ENCODE data around the gene PTPRK. TPM values are rescaled to one million over a fixed set of nuclear protein-coding genes. Genes with fewer than 3 reads are reported as not detected.

The PTPRK gene
- total and polyA plus RNA-seq, 2 donors (not counting 1 experiment from before 2014, with no cell fraction given), result 16.2 to 18.7 TPM

DNA sequence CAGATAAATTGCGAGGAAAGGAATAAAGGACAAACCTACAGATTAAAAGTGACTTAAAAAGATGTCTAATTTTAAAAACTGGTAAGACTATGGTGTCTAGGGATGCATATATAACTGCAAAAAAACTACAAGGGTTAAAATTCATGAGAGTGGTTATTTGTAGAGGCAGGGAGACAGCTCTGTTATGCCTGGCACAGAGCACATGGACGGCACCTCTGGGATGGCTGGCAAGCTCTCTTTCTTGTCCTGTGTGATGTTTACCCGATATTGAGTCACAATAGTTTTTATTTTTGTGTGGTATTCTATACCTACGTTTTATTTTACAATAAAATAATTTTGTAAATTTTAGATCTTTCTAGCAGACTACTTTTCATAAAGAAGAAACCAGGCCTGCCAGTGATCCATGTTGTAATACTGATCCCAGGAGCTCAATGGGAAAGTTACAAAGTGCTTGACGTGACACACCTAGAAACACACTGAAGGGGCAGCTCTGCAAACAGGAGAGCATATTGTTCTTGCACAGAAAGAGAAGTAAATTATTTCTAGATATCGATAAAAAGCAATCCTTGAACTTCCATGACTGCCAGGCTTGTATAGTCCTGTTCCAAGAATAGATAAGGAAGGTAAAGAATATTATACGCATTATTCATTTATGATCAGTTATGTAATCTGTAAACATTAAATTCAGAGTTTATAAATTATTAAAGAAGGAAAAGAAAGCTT lies 290.0 kb downstream of the PTPRK start:
- H2AFZ ChIP-seq (ENCODE audit: insufficient read depth, low read depth, low read length, poor library complexity, severe bottlenecking), result no peak overlapping the region
- H3K4me2 ChIP-seq (replicated peaks; ENCODE audit: low read depth, low read length, poor library complexity, severe bottlenecking), result no peak overlapping the region
- H3K27me3 ChIP-seq (replicated peaks in 1 of 4; ENCODE audit: control extremely low read depth in 1 of 4, control insufficient read depth in 3 of 4, insufficient read depth in 4 of 4, low read length in 3 of 4), result no peaks in the 10 kb centered on the region
- intact Hi-C loops (cut with micrococcal nuclease), result no loop called here
- H3K4me1 Mint-ChIP-seq, result peaks cover 6% of the 10 kb centered on the region
- peaks cover 9 to 11% of the 10 kb centered on the region in 2 experiments for H3K36me3 ChIP-seq (replicated peaks in 1 of 2; ENCODE audit: control extremely low read depth in 1 of 2, control insufficient read depth in 1 of 2, extremely low read depth in 1 of 2, insufficient read depth in 2 of 2, low read length in 1 of 2)
- no peaks in the 10 kb centered on the region for H3K9me3 ChIP-seq (ENCODE audit: control extremely low read depth in 1 of 3, control insufficient read depth in 2 of 3, insufficient read depth in 1 of 3, low read length in 2 of 3)
- H3K4me1 ChIP-seq (ENCODE audit: control insufficient read depth in 2 of 2, insufficient read depth in 2 of 2, low read length in 2 of 2), result no peaks in the 10 kb centered on the region
- POLR2A ChIA-PET, result no interaction called here
- no peaks in the 10 kb centered on the region for H3K9me3 Mint-ChIP-seq (ENCODE audit: insufficient read depth)
- 100% methylated on average over 1 of the region's 7 CpGs for WGBS (ENCODE audit: insufficient coverage)
- TF ChIP-seq EZH2 (IDR thresholded peaks at IDR 0.05; ENCODE audit: borderline replicate concordance, insufficient read depth, low read depth, low read length, poor library complexity, severe bottlenecking), result no peak
- TF ChIP-seq, protein P1, sequence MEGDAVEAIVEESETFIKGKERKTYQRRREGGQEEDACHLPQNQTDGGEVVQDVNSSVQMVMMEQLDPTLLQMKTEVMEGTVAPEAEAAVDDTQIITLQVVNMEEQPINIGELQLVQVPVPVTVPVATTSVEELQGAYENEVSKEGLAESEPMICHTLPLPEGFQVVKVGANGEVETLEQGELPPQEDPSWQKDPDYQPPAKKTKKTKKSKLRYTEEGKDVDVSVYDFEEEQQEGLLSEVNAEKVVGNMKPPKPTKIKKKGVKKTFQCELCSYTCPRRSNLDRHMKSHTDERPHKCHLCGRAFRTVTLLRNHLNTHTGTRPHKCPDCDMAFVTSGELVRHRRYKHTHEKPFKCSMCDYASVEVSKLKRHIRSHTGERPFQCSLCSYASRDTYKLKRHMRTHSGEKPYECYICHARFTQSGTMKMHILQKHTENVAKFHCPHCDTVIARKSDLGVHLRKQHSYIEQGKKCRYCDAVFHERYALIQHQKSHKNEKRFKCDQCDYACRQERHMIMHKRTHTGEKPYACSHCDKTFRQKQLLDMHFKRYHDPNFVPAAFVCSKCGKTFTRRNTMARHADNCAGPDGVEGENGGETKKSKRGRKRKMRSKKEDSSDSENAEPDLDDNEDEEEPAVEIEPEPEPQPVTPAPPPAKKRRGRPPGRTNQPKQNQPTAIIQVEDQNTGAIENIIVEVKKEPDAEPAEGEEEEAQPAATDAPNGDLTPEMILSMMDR (IDR thresholded peaks at IDR 0.05), result no peak
- no peak overlapping the region for H3K9ac ChIP-seq (ENCODE audit: low read length)
- DNase-seq (no peak), ATAC-seq (ENCODE audit: low read depth) (no peak)
- CTCF ChIA-PET, result no interaction called here
- peaks cover 9% of the 10 kb centered on the region for H4K20me1 ChIP-seq (ENCODE audit: control insufficient read depth, insufficient read depth, low read length, poor library complexity, severe bottlenecking)
- H3K27ac Mint-ChIP-seq, result no peak overlapping the region
- H3K27ac ChIP-seq (ENCODE audit: low read length in 2 of 2), result no peak overlapping the region
- H3K27me3 Mint-ChIP-seq, result no peaks in the 10 kb centered on the region
- H3K4me3 ChIP-seq (ENCODE audit: control extremely low read depth in 1 of 5, extremely low read depth in 1 of 5, insufficient read depth in 1 of 5, low read depth in 2 of 5, low read length in 4 of 5), result no peak overlapping the region
- peaks cover 46% of the 10 kb centered on the region for H3K79me2 ChIP-seq (ENCODE audit: control insufficient read depth, insufficient read depth, low read length)
- H3K4me3 Mint-ChIP-seq, result no peak overlapping the region

DNA sequence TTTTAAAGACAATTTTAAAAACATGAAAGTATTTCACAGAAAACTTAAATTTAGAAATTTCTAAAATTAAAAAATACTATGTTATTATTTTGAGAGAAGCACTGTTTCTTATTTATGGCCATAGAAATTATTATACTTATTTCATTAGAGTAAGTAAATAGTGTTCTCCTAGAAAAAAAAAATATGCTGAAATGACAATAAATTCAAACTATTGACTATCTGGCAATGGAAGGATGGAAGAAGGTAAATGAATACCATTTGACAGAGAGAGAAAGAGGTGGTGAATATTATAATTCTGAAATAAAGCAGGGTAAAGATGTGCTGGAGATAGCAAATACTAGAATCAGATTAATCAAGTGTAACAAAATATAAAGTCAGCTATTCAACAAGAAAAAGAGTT lies 294.8 kb downstream of the PTPRK start:
- peaks cover 14% of the 10 kb centered on the region for H4K20me1 ChIP-seq (ENCODE audit: control insufficient read depth, insufficient read depth, low read length, poor library complexity, severe bottlenecking)
- CTCF ChIA-PET, result no interaction called here
- no peaks in the 10 kb centered on the region for H3K4me1 ChIP-seq (ENCODE audit: control insufficient read depth in 2 of 2, insufficient read depth in 2 of 2, low read length in 2 of 2)
- Mint-ChIP-seq H3K4me3 (no peak overlapping the region), H3K4me1 (peaks cover 13% of the 10 kb centered on the region), H3K27me3 (no peaks in the 10 kb centered on the region), H3K9me3 (ENCODE audit: insufficient read depth) (no peaks in the 10 kb centered on the region), H3K27ac (no peak overlapping the region)
- intact Hi-C loops (cut with micrococcal nuclease), result no loop called here
- POLR2A ChIA-PET, result no interaction called here
- no peak overlapping the region for H2AFZ ChIP-seq (ENCODE audit: insufficient read depth, low read depth, low read length, poor library complexity, severe bottlenecking)
- H3K4me3 ChIP-seq (ENCODE audit: control extremely low read depth in 1 of 5, extremely low read depth in 1 of 5, insufficient read depth in 1 of 5, low read depth in 2 of 5, low read length in 4 of 5), result no peak overlapping the region
- no peak overlapping the region for H3K4me2 ChIP-seq (replicated peaks; ENCODE audit: low read depth, low read length, poor library complexity, severe bottlenecking)
- peaks cover 42% of the 10 kb centered on the region for H3K79me2 ChIP-seq (ENCODE audit: control insufficient read depth, insufficient read depth, low read length)
- peaks cover 0 to 10% of the 10 kb centered on the region in 2 experiments for H3K36me3 ChIP-seq (replicated peaks in 1 of 2; ENCODE audit: control extremely low read depth in 1 of 2, control insufficient read depth in 1 of 2, extremely low read depth in 1 of 2, insufficient read depth in 2 of 2, low read length in 1 of 2)
- ATAC-seq (ENCODE audit: low read depth) (no peak), DNase-seq (no peak)
- TF ChIP-seq, protein P1 (IDR thresholded peaks at IDR 0.05), result no peak
- no peak for TF ChIP-seq EZH2 (IDR thresholded peaks at IDR 0.05; ENCODE audit: borderline replicate concordance, insufficient read depth, low read depth, low read length, poor library complexity, severe bottlenecking)
- H3K27me3 ChIP-seq (replicated peaks in 1 of 4; ENCODE audit: control extremely low read depth in 1 of 4, control insufficient read depth in 3 of 4, insufficient read depth in 4 of 4, low read length in 3 of 4), result no peaks in the 10 kb centered on the region
- no peak overlapping the region for H3K27ac ChIP-seq (ENCODE audit: low read length in 2 of 2)
- H3K9ac ChIP-seq (ENCODE audit: low read length), result no peak overlapping the region
- H3K9me3 ChIP-seq (ENCODE audit: control extremely low read depth in 1 of 3, control insufficient read depth in 2 of 3, insufficient read depth in 1 of 3, low read length in 2 of 3), result no peaks in the 10 kb centered on the region
